Epithelial cell of proximal tubule (primary cell): ENCODE data around the gene PGC. TPM values are rescaled to one million over a fixed set of nuclear protein-coding genes. Genes with fewer than 3 reads are reported as not detected.

Experiments
- DNase-seq: peaks from one replicate; pipeline ENCODE4 v3.0.0-alpha.2; 2011; ENCODE audit warnings: low read depth
- H3K4me3 ChIP-seq: 2 replicates; pipeline ENCODE4 v1.5.1; 2011; ENCODE audit warnings: low read depth, mild to moderate bottlenecking, low read length
- CTCF ChIP-seq: conservative IDR thresholded peaks from 2 replicates; pipeline ENCODE4 v1.5.1; 2012; ENCODE audit warnings: low read depth, mild to moderate bottlenecking, low read length
- total RNA-seq: library from RNA; depleted of rRNA; stranded (reverse); fragments of >200 nt; gene quantifications from 2 replicates; pipeline ENCODE4 v1.2.3, GENCODE V29; 2015

The PGC gene
- total RNA-seq, 1 donor from 2014 or later = not detected

GRCh38 chr6:41737591-41738130 is 9.5 kb downstream of the PGC start:
- DNase-seq = no peak
- no peak overlapping the region for H3K4me3 ChIP-seq
- no peak for TF ChIP-seq CTCF

- no peak overlapping the region for H3K4me3 ChIP-seq
- no peak for TF ChIP-seq CTCF
- DNase-seq = no peak
Measured at GRCh38 chr6:41736800-41737555, 10.2 kb downstream of the PGC start.

- no peak for TF ChIP-seq CTCF
- peak overlapping the region; percentile 39 for H3K4me3 ChIP-seq
- DNase-seq = no peak
Measured at GRCh38 chr6:41736186-41736733, 10.9 kb downstream of the PGC start.

- peak within 1 kb of the TSS; percentile 81 for H3K4me3 ChIP-seq
- DNase-seq = no peak
- TF ChIP-seq CTCF = peak; percentile 78
Measured at GRCh38 chr6:41735427-41736185, 11.6 kb downstream of the PGC start, which contains the start of gene TFEB. Gene TFEB, minus strand, starts transcription at chr6:41735608. Its CDS starts 44,395 bp downstream, at chr6:41691213.

GRCh38 chr6:41734666-41735426 is 12.4 kb downstream of the PGC start:
- H3K4me3 ChIP-seq = peak overlapping the region; percentile 81
- TF ChIP-seq CTCF = no peak
- DNase-seq = no peak
